Right renal cortex interstitium (tissue), 3 donors: Measurements from ENCODE around the gene CD6. TPM values are rescaled to one million over a fixed set of nuclear protein-coding genes. Genes with fewer than 3 reads are reported as not detected.

ENCODE experiments used
- DNase-seq, 3 donors: peaks; one replicate each; pipeline ENCODE4 v3.0.0-alpha.2; 2013; ENCODE audit warnings: low read depth in 3 of 3, low spot score in 2 of 3
- polyA plus RNA-seq, 3 donors: library from polyadenylated mRNA; unstranded; fragments of 120-200 nt; gene quantifications; one replicate each; pipeline ENCODE4 v1.2.1, GENCODE V29; 2013; ENCODE audit not compliant: insufficient read length in 3 of 3

The CD6 gene
- polyA plus RNA-seq, 3 donors = 0.82 to 1.5 (median 1.1) TPM

DNA sequence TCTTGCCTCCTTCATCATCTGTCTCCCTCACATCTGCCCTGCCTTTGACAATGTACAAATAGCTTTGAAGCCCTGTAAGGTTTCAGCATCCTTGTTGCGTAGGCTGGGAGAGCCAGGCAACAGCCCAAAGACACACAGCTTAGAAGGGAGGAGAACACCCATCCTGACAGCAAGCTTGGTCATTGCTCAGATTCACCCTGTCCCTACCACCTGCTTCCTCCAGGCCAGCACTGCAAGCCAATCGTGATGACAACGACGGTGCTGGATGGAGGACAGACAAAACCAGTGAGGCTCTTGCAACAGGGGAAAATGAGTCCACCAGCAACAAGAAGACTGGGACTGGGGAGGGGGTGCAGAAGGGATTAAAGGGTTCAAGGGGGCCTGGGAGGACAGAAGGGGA lies 97.9 kb downstream of the CD6 start:
- no peak for DNase-seq

Other genes with a start within 250 kb of the CD6 start
- not detected for gene MS4A18, start 247.0 kb upstream of the CD6 start, polyA plus RNA-seq
- not detected for gene MS4A15, start 214.8 kb upstream of the CD6 start, polyA plus RNA-seq
- gene MS4A10, start 186.3 kb upstream of the CD6 start, polyA plus RNA-seq = under 1 TPM; 0.11 to 0.18 (median 0.13) TPM
- gene CCDC86, start 129.6 kb upstream of the CD6 start, polyA plus RNA-seq = 10 to 100 TPM; 16.8 to 17.1 (median 16.9) TPM
- under 1 TPM; 0.08 to 0.25 (median 0.24) TPM for gene PTGDR2, start 115.7 kb upstream of the CD6 start, polyA plus RNA-seq
- not detected for gene ZP1, start 104.1 kb upstream of the CD6 start, polyA plus RNA-seq
- 100 to 1,000 TPM; 132 to 140 (median 138) TPM for gene PRPF19, start 65.1 kb upstream of the CD6 start, polyA plus RNA-seq
- 10 to 100 TPM; 86.2 to 91.3 (median 86.6) TPM for gene TMEM109, start 57.5 kb upstream of the CD6 start, polyA plus RNA-seq
- gene TMEM132A, start 47.2 kb upstream of the CD6 start, polyA plus RNA-seq = 10 to 100 TPM; 45.0 to 55.6 (median 46.9) TPM
- gene SLC15A3, start 19.5 kb upstream of the CD6 start, polyA plus RNA-seq = 10 to 100 TPM; 15.7 to 19.1 (median 17.5) TPM
- gene CD5, start 130.8 kb downstream of the CD6 start, polyA plus RNA-seq = under 1 TPM; 0.04 to 0.08 (median 0.08) TPM
- gene VPS37C, start 189.7 kb downstream of the CD6 start, polyA plus RNA-seq = 10 to 100 TPM; 14.0 to 17.0 (median 15.5) TPM
- gene PGA3, start 231.8 kb downstream of the CD6 start, polyA plus RNA-seq = under 1 TPM in 2 of 3 donors, not detected in 1; 0.25 to 0.40 TPM